WTC11 (cell line): ENCODE data around the gene HMGN4. TPM values are rescaled to one million over a fixed set of nuclear protein-coding genes. Genes with fewer than 3 reads are reported as not detected.

ENCODE experiments used
- ATAC-seq: fragments of 200-7000 bp; cut with Tn5 transposase; 2 replicates; pipeline ENCODE4 v1.10.0; 2021; ENCODE audit warnings: mild to moderate bottlenecking, moderate library complexity
- CTCF ChIA-PET: fragments of 300-600 bp; sonication (Branson Sonifier 250); formaldehyde crosslinking; loops from one replicate; lab custom pipeline; 2021; ENCODE audit warnings: antibody characterized with exemption; lab: Charles Lee
- POLR2A ChIA-PET: fragments of 350-600 bp; sonication (Branson Sonifier 250); formaldehyde crosslinking; loops from one replicate; lab custom pipeline; 2021; ENCODE audit warnings: antibody characterized with exemption; lab: Charles Lee
- DNase-seq: peaks from one replicate; pipeline ENCODE4 v3.0.0; 2021; ENCODE audit warnings: low spot score
- H3K27ac Mint-ChIP-seq: 2 replicates; pipeline ENCODE4 v1.8.0; 2021; ENCODE audit warnings: mixed read lengths
- H3K27me3 Mint-ChIP-seq: 2 replicates; pipeline ENCODE4 v1.8.0; 2021; ENCODE audit warnings: low read depth, mild to moderate bottlenecking, moderate library complexity, mixed read lengths
- H3K36me3 Mint-ChIP-seq: 2 replicates; pipeline ENCODE4 v1.8.0; 2021; ENCODE audit warnings: mixed read lengths
- H3K4me1 Mint-ChIP-seq: 2 replicates; pipeline ENCODE4 v1.8.0; 2022; ENCODE audit warnings: mixed read lengths
- H3K4me3 Mint-ChIP-seq: 2 replicates; pipeline ENCODE4 v1.8.0; 2021; ENCODE audit warnings: mild to moderate bottlenecking, moderate library complexity, mixed read lengths
- H3K9me3 Mint-ChIP-seq: 2 replicates; pipeline ENCODE4 v1.8.0; 2021; ENCODE audit warnings: mixed read lengths
- CBFB ChIP-seq: sonication (generic); formaldehyde crosslinking; IDR thresholded peaks from 2 replicates; pipeline ENCODE4 v1.8.1; 2022; ENCODE audit warnings: mild to moderate bottlenecking, low read depth, missing genetic modification reagents
- E2F1 ChIP-seq: sonication (generic); formaldehyde crosslinking; IDR thresholded peaks from 2 replicates; pipeline ENCODE4 v1.8.0; 2022; ENCODE audit warnings: mild to moderate bottlenecking, missing genetic modification reagents
- E2F5 ChIP-seq: sonication (generic); formaldehyde crosslinking; IDR thresholded peaks from 2 replicates; pipeline ENCODE4 v1.8.1; 2022; ENCODE audit warnings: mild to moderate bottlenecking, moderate library complexity, missing genetic modification reagents
- FOXP1 ChIP-seq: sonication (generic); formaldehyde crosslinking; IDR thresholded peaks from 2 replicates; pipeline ENCODE4 v1.8.0; 2022; ENCODE audit warnings: missing genetic modification reagents, mild to moderate bottlenecking, moderate library complexity, borderline replicate concordance
- HMGA2 ChIP-seq: fragments of 250-450 bp; sonication (Bioruptor Pico); IDR thresholded peaks from 2 replicates; pipeline ENCODE4 v1.4.0; 2021; ENCODE audit warnings: mild to moderate bottlenecking, moderate library complexity
- MYBL2 ChIP-seq: sonication (generic); formaldehyde crosslinking; IDR thresholded peaks from 2 replicates; pipeline ENCODE4 v1.8.1; 2023; ENCODE audit warnings: mild to moderate bottlenecking, moderate library complexity, missing genetic modification reagents
- NFE2L1 ChIP-seq: sonication (generic); formaldehyde crosslinking; IDR thresholded peaks from 2 replicates; pipeline ENCODE4 v1.8.1; 2023; ENCODE audit warnings: missing genetic modification reagents
- NR2C2 ChIP-seq: sonication (generic); formaldehyde crosslinking; IDR thresholded peaks from 2 replicates; pipeline ENCODE4 v1.8.0; 2022; ENCODE audit warnings: mild to moderate bottlenecking, missing genetic modification reagents
- PRDM15 ChIP-seq: sonication (generic); formaldehyde crosslinking; IDR thresholded peaks from 2 replicates; pipeline ENCODE4 v1.8.0; 2022; ENCODE audit warnings: missing genetic modification reagents
- TEAD4 ChIP-seq: sonication (generic); formaldehyde crosslinking; IDR thresholded peaks from 2 replicates; pipeline ENCODE4 v1.8.0; 2022; ENCODE audit warnings: mild to moderate bottlenecking, missing genetic modification reagents
- ZBTB43 ChIP-seq: sonication (generic); formaldehyde crosslinking; IDR thresholded peaks from 2 replicates; pipeline ENCODE4 v1.8.1; 2023; ENCODE audit warnings: mild to moderate bottlenecking, missing genetic modification reagents
- ZNF396 ChIP-seq: fragments of 250-450 bp; sonication (Bioruptor Pico); IDR thresholded peaks from 2 replicates; pipeline ENCODE4 v1.8.0; 2021; ENCODE audit warnings: mild to moderate bottlenecking, moderate library complexity, borderline replicate concordance
- total RNA-seq: library from RNA; stranded (reverse); gene quantifications from 3 replicates; pipeline ENCODE4 v1.2.3, GENCODE V29; 2021
- TF ChIP-seq, protein P1 (sequence below): fragments of 250-450 bp; sonication (Bioruptor Pico); IDR thresholded peaks from 2 replicates; pipeline ENCODE4 v1.9.0; 2021; ENCODE audit warnings: moderate library complexity, mild to moderate bottlenecking, inconsistent platforms, borderline replicate concordance
- TF ChIP-seq, protein P2 (sequence below): fragments of 250-450 bp; sonication (Bioruptor Pico); IDR thresholded peaks from 2 replicates; pipeline ENCODE4 v1.9.0; 2021; ENCODE audit warnings: mild to moderate bottlenecking, borderline replicate concordance
- TF ChIP-seq, protein P3 (sequence below): fragments of 250-450 bp; sonication (Bioruptor Pico); IDR thresholded peaks from 2 replicates; pipeline ENCODE4 v2.1.2; 2022; ENCODE audit warnings: mild to moderate bottlenecking, moderate library complexity
- TF ChIP-seq, protein P4 (sequence below): sonication (generic); formaldehyde crosslinking; IDR thresholded peaks from 2 replicates; pipeline ENCODE4 v1.8.0; 2023; ENCODE audit warnings: missing genetic modification reagents, mild to moderate bottlenecking, borderline replicate concordance

The HMGN4 gene
- total RNA-seq, 1 experiment from 2014 or later = 57.1 TPM

GRCh38 chr6:26502626-26503025 lies 35.5 kb upstream of the HMGN4 start (continued):
- no peak for TF ChIP-seq PRDM15 (CRISPR knock-in tag)
- no peak for TF ChIP-seq E2F5 (CRISPR knock-in tag)
- TF ChIP-seq, protein P1, sequence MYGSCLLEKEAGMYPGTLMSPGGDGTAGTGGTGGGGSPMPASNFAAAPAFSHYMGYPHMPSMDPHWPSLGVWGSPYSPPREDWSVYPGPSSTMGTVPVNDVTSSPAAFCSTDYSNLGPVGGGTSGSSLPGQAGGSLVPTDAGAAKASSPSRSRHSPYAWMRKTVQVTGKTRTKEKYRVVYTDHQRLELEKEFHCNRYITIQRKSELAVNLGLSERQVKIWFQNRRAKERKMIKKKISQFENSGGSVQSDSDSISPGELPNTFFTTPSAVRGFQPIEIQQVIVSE (CRISPR knock-in tag) = no peak
- no peak for TF ChIP-seq MYBL2 (CRISPR knock-in tag)
- TF ChIP-seq HMGA2 (CRISPR knock-in tag) = no peak
- TF ChIP-seq ZNF396 (CRISPR knock-in tag) = no peak
- no peak for TF ChIP-seq FOXP1
- TF ChIP-seq NR2C2 (CRISPR knock-in tag) = no peak
- TF ChIP-seq, protein P2, sequence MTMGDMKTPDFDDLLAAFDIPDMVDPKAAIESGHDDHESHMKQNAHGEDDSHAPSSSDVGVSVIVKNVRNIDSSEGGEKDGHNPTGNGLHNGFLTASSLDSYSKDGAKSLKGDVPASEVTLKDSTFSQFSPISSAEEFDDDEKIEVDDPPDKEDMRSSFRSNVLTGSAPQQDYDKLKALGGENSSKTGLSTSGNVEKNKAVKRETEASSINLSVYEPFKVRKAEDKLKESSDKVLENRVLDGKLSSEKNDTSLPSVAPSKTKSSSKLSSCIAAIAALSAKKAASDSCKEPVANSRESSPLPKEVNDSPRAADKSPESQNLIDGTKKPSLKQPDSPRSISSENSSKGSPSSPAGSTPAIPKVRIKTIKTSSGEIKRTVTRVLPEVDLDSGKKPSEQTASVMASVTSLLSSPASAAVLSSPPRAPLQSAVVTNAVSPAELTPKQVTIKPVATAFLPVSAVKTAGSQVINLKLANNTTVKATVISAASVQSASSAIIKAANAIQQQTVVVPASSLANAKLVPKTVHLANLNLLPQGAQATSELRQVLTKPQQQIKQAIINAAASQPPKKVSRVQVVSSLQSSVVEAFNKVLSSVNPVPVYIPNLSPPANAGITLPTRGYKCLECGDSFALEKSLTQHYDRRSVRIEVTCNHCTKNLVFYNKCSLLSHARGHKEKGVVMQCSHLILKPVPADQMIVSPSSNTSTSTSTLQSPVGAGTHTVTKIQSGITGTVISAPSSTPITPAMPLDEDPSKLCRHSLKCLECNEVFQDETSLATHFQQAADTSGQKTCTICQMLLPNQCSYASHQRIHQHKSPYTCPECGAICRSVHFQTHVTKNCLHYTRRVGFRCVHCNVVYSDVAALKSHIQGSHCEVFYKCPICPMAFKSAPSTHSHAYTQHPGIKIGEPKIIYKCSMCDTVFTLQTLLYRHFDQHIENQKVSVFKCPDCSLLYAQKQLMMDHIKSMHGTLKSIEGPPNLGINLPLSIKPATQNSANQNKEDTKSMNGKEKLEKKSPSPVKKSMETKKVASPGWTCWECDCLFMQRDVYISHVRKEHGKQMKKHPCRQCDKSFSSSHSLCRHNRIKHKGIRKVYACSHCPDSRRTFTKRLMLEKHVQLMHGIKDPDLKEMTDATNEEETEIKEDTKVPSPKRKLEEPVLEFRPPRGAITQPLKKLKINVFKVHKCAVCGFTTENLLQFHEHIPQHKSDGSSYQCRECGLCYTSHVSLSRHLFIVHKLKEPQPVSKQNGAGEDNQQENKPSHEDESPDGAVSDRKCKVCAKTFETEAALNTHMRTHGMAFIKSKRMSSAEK (CRISPR knock-in tag) = no peak
- TF ChIP-seq, protein P3, sequence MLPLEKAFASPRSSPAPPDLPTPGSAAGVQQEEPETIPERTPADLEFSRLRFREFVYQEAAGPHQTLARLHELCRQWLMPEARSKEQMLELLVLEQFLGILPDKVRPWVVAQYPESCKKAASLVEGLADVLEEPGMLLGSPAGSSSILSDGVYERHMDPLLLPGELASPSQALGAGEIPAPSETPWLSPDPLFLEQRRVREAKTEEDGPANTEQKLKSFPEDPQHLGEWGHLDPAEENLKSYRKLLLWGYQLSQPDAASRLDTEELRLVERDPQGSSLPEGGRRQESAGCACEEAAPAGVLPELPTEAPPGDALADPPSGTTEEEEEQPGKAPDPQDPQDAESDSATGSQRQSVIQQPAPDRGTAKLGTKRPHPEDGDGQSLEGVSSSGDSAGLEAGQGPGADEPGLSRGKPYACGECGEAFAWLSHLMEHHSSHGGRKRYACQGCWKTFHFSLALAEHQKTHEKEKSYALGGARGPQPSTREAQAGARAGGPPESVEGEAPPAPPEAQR = no peak
- TF ChIP-seq NFE2L1 (CRISPR knock-in tag) = no peak
- TF ChIP-seq ZBTB43 (CRISPR knock-in tag) = no peak
- TF ChIP-seq, all 79 proteins: peak for 0

- H3K27me3 Mint-ChIP-seq = peaks cover 28% of the 10 kb centered on the region
- TF ChIP-seq CBFB (CRISPR knock-in tag) = no peak
- TF ChIP-seq TEAD4 (CRISPR knock-in tag) = no peak
- TF ChIP-seq E2F1 (CRISPR knock-in tag) = no peak
- TF ChIP-seq, protein P4, sequence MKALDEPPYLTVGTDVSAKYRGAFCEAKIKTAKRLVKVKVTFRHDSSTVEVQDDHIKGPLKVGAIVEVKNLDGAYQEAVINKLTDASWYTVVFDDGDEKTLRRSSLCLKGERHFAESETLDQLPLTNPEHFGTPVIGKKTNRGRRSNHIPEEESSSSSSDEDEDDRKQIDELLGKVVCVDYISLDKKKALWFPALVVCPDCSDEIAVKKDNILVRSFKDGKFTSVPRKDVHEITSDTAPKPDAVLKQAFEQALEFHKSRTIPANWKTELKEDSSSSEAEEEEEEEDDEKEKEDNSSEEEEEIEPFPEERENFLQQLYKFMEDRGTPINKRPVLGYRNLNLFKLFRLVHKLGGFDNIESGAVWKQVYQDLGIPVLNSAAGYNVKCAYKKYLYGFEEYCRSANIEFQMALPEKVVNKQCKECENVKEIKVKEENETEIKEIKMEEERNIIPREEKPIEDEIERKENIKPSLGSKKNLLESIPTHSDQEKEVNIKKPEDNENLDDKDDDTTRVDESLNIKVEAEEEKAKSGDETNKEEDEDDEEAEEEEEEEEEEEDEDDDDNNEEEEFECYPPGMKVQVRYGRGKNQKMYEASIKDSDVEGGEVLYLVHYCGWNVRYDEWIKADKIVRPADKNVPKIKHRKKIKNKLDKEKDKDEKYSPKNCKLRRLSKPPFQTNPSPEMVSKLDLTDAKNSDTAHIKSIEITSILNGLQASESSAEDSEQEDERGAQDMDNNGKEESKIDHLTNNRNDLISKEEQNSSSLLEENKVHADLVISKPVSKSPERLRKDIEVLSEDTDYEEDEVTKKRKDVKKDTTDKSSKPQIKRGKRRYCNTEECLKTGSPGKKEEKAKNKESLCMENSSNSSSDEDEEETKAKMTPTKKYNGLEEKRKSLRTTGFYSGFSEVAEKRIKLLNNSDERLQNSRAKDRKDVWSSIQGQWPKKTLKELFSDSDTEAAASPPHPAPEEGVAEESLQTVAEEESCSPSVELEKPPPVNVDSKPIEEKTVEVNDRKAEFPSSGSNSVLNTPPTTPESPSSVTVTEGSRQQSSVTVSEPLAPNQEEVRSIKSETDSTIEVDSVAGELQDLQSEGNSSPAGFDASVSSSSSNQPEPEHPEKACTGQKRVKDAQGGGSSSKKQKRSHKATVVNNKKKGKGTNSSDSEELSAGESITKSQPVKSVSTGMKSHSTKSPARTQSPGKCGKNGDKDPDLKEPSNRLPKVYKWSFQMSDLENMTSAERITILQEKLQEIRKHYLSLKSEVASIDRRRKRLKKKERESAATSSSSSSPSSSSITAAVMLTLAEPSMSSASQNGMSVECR (CRISPR knock-in tag) = no peak
- no peak for DNase-seq
Observed at GRCh38 chr6:26507658-26508057, 30.5 kb upstream of the HMGN4 start.

More at GRCh38 chr6:26507658-26508057, 30.5 kb upstream of the HMGN4 start:
- Mint-ChIP-seq H3K27ac (no peak overlapping the region), H3K4me1 (no peaks in the 10 kb centered on the region), H3K4me3 (no peak overlapping the region), H3K9me3 (no peaks in the 10 kb centered on the region), H3K36me3 (no peaks in the 10 kb centered on the region)
- POLR2A ChIA-PET = no interaction called here
- no peak for ATAC-seq
- CTCF ChIA-PET = no interaction called here
